Osteocyte (in vitro differentiated cells): ENCODE results near the gene ZC3H12D. TPM values are rescaled to one million over a fixed set of nuclear protein-coding genes. Genes with fewer than 3 reads are reported as not detected.

Experiments used
- DNase-seq: peaks from one replicate; pipeline ENCODE4 v3.0.0; 2021; ENCODE audit warnings: mixed read lengths; ENCODE audit not compliant: unreplicated experiment; ENCODE audit errors: extremely low spot score
- H3K27ac Mint-ChIP-seq: one replicate; pipeline ENCODE4 v1.8.0; 2021; ENCODE audit warnings: mild to moderate bottlenecking, mixed read lengths; ENCODE audit not compliant: unreplicated experiment
- H3K27me3 Mint-ChIP-seq: one replicate; pipeline ENCODE4 v1.8.0; 2021; ENCODE audit warnings: mixed read lengths; ENCODE audit not compliant: unreplicated experiment
- H3K36me3 Mint-ChIP-seq: one replicate; pipeline ENCODE4 v1.8.0; 2021; ENCODE audit warnings: mixed read lengths; ENCODE audit not compliant: unreplicated experiment
- H3K4me1 Mint-ChIP-seq: one replicate; pipeline ENCODE4 v1.8.0; 2021; ENCODE audit warnings: mixed read lengths; ENCODE audit not compliant: unreplicated experiment
- H3K4me3 Mint-ChIP-seq: one replicate; pipeline ENCODE4 v1.8.0; 2021; ENCODE audit warnings: mild to moderate bottlenecking, moderate library complexity, mixed read lengths; ENCODE audit not compliant: unreplicated experiment
- H3K9me3 Mint-ChIP-seq: one replicate; pipeline ENCODE4 v1.8.0; 2021; ENCODE audit warnings: mixed read lengths; ENCODE audit not compliant: unreplicated experiment
- CTCF ChIP-seq: fragments of 200-600 bp; sonication (generic); IDR thresholded peaks from 2 replicates; pipeline ENCODE4 v1.5.0; 2021; ENCODE audit warnings: antibody characterized with exemption, mild to moderate bottlenecking, moderate library complexity
- total RNA-seq: library from RNA; stranded (reverse); gene quantifications from 2 replicates; pipeline ENCODE4 v1.2.1, GENCODE V29; 2021

Gene ZC3H12D
- total RNA-seq, 1 donor from 2014 or later = not detected

GRCh38 chr6:149397384-149397783, 87.4 kb downstream of the ZC3H12D start:
- Mint-ChIP-seq H3K27ac (no peak overlapping the region), H3K27me3 (no peaks in the 10 kb centered on the region), H3K4me3 (no peak overlapping the region), H3K36me3 (peaks cover 51% of the 10 kb centered on the region), H3K9me3 (peaks cover 7% of the 10 kb centered on the region), H3K4me1 (peaks cover 2% of the 10 kb centered on the region)
- no peak for TF ChIP-seq CTCF
- DNase-seq = no peak

Other genes with a start within 250 kb of the ZC3H12D start
- gene TAB2, start 167.3 kb downstream of the ZC3H12D start, total RNA-seq = 50.6 and 53.8 TPM in 2 replicates
- 1.5 and 2.9 TPM in 2 replicates for gene SUMO4, start 84.8 kb downstream of the ZC3H12D start, total RNA-seq
- gene PPIL4, start 61.0 kb upstream of the ZC3H12D start, total RNA-seq = 34.3 and 35.7 TPM in 2 replicates
- gene GINM1, start 81.4 kb upstream of the ZC3H12D start, total RNA-seq = 66.2 and 68.4 TPM in 2 replicates
- gene KATNA1, start 163.7 kb upstream of the ZC3H12D start, total RNA-seq = 19.2 and 20.0 TPM in 2 replicates
- 33.8 and 33.9 TPM in 2 replicates for gene LATS1, start 233.1 kb upstream of the ZC3H12D start, total RNA-seq